ENCODE data around the gene ARHGAP30.

The ARHGAP30 gene

DNA sequence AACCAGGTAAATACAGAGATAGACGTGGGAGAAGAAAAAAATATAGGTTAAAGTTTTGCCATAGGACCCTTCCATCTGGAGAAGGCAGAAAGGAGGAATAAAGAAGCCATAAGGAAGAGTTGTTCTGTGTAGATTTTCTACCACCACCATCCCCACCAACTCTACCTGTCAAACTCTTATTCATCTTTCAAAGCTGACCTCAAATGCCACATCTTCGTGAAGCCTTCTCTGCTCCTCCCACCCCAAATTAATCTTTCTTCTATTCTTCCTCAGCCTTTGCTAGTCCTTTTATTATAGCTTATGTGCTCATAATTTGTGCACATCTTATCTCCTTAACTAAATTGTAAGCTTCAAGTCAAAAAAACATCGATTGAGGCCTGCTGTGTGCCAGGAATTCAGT is 20.9 kb upstream of the ARHGAP30 start:
- no peak for DNase-seq (ENCODE audit: low read depth in 2 of 2)
- no peak for TF ChIP-seq CTCF (IDR thresholded peaks at IDR 0.05; ENCODE audit: low read depth, low read length)

GRCh38 chr1:161089938-161090337 is 20.2 kb upstream of the ARHGAP30 start:
- no peak overlapping the region for H3K4me3 ChIP-seq (replicated peaks in 1 of 2; ENCODE audit: low read depth in 2 of 2, low read length in 2 of 2)
- no peak for DNase-seq (ENCODE audit: low read depth in 2 of 2)
- TF ChIP-seq CTCF (IDR thresholded peaks at IDR 0.05; ENCODE audit: low read depth, low read length): no peak

More for the DNA sequence above, 20.9 kb upstream of the ARHGAP30 start:
- no peak overlapping the region for H3K4me3 ChIP-seq (replicated peaks in 1 of 2; ENCODE audit: low read depth in 2 of 2, low read length in 2 of 2)

DNA sequence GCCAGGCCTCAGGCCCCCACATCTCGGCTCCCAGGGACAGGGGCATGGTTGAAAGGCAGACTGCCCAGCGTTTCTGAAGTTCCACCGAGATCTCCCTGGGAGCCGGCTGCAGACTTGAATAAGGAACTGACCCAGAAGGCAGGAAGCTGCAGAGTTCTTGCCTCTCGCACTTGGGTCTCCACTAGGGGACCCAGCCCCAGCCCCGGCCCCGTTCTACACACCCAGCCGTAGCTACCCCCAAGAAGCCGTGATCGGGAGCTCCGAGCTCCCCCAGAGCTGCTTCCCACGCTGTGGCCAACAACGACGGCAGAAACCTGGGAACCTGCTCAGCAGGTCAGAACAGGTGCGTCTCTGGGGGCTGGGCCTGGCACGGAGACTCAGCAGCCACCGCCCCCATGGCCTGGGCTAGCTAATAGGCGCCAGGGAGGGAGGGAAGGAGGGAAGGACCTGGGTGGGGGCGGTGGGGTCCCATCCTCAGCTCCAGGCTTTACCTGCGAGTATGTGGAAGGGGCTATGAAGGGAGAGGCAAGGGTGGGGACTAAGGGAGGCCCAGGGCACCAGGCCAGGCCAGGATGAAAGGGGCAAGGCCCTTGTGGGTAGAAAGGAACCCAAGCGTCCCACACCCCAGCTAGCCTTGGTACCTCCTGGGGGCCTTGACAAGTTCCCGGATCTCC is 19.7 kb upstream of the ARHGAP30 start, which contains the start of gene NECTIN4:
TSS of gene NECTIN4 (minus strand) at position 308 of the 674 bp plus-strand sequence. CDS start at position 46, 262 bp downstream.
- H3K4me3 ChIP-seq (replicated peaks in 1 of 2; ENCODE audit: low read depth in 2 of 2, low read length in 2 of 2): no peak within 1 kb of the TSS
- no peak for DNase-seq (ENCODE audit: low read depth in 2 of 2)

GRCh38 chr1:161088587-161089110 is 19.0 kb upstream of the ARHGAP30 start:
- TF ChIP-seq CTCF (IDR thresholded peaks at IDR 0.05; ENCODE audit: low read depth, low read length): no peak
- peak; percentile 22 to 57 for DNase-seq (ENCODE audit: low read depth in 2 of 2)
- H3K4me3 ChIP-seq (replicated peaks in 1 of 2; ENCODE audit: low read depth in 2 of 2, low read length in 2 of 2): no peak overlapping the region

More for the DNA sequence above, 19.7 kb upstream of the ARHGAP30 start, which contains the start of gene NECTIN4:
- TF ChIP-seq CTCF (IDR thresholded peaks at IDR 0.05; ENCODE audit: low read depth, low read length): no peak

GRCh38 chr1:161086457-161086856 is 16.8 kb upstream of the ARHGAP30 start:
- no peak overlapping the region for H3K4me3 ChIP-seq (replicated peaks in 1 of 2; ENCODE audit: low read depth in 2 of 2, low read length in 2 of 2)
- TF ChIP-seq CTCF (IDR thresholded peaks at IDR 0.05; ENCODE audit: low read depth, low read length): no peak
- DNase-seq (ENCODE audit: low read depth in 2 of 2): no peak

- no peak for DNase-seq (ENCODE audit: low read depth in 2 of 2)
- no peak overlapping the region for H3K4me3 ChIP-seq (replicated peaks in 1 of 2; ENCODE audit: low read depth in 2 of 2, low read length in 2 of 2)
- TF ChIP-seq CTCF (IDR thresholded peaks at IDR 0.05; ENCODE audit: low read depth, low read length): no peak
Observed at GRCh38 chr1:161085165-161085564, 15.5 kb upstream of the ARHGAP30 start.

Data from cardiac fibroblast (primary cell).